HG03354 (cell line): ENCODE data around the gene MAGI1.

Source experiments
- ATAC-seq: cut with Tn5 transposase; IDR thresholded peaks from one replicate; pipeline ENCODE4 v1.9.1; 2021; ENCODE audit warnings: mild to moderate bottlenecking; ENCODE audit not compliant: unreplicated experiment, poor library complexity, severe bottlenecking

The MAGI1 gene

DNA sequence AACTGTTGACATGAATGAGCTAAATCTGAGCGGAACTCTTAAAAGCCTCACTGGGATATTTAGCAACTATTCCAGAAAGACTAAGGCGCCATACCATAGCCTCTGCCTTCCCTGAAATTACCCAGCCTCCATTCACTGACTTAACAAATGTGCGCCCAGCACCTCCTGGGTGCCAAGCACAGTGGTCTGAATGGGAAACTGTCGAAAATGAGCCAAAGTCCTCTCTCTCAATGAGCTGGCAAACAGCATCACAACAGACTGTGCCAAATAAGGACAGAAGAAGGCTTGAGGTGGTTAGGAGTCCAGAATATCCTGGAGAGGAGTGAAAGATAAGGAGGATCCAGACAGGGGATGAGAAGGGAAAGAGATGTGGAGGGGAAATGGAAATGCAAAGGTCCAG is 332.4 kb downstream of the MAGI1 start:
- ATAC-seq: no peak

- ATAC-seq: no peak
Observed at GRCh38 chr3:65703820-65704219, 334.9 kb downstream of the MAGI1 start.

DNA sequence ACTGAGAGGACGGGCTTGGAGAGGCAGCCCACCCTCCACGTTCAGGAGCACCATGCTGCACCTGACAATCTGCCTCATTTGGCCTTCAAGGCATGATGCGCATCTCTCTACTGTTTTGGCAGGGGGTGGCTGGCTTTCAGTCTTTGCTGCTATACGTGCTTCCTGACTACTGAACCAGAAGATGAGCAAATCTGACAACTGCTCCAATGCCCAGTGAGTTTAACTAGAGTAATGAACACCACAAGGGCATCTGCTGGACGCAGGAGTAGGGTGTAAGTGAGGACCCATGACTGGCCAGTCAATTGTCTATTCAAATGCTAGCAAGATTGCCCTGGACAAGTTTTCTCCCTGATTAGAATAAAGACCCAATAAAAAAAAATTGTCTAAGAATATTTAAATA is 335.7 kb downstream of the MAGI1 start:
- ATAC-seq: no peak

DNA sequence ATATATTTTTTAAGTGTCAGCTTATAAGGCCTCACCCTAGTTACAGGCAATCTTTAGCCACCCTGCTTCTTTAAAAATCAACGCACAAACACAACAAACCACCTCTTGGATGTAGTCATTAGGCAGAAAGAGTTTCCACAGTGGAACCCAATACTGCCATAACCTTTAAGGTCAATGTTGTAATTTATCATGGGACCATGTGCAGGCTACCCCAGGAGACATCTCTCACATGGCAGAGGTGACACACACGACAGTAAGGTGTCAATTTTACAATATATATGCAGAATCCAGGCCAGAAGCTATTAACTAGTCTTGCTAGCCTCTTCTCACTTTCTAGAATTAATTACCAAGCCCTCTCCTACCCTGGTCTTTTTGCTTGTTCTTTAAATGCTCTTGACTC is 336.5 kb downstream of the MAGI1 start:
- no peak for ATAC-seq

DNA sequence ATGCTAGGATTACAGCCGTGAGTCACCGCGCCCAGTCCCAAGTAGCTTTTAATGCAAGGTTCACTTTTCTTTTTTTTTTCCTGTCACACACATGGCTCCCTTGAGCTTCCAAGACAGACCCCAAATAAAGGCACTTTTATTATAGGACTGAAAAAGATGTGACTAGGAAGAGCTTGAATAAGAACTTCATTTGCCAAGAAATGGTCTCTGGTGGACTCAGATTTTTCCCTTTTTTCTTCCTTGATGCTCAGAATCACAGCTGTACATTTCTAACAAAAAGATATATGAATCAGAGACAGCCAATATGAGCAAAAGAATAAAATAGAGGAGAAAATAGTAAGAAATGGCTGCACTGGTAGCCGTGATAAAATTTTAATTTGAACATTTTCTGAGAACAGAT is 337.2 kb downstream of the MAGI1 start:
- no peak for ATAC-seq

GRCh38 chr3:65689436-65689835 is 349.3 kb downstream of the MAGI1 start:
- ATAC-seq: no peak

- ATAC-seq: no peak
Observed at GRCh38 chr3:65687741-65688140, 351.0 kb downstream of the MAGI1 start.

GRCh38 chr3:65685621-65686235 is 353.0 kb downstream of the MAGI1 start:
- ATAC-seq: no peak

DNA sequence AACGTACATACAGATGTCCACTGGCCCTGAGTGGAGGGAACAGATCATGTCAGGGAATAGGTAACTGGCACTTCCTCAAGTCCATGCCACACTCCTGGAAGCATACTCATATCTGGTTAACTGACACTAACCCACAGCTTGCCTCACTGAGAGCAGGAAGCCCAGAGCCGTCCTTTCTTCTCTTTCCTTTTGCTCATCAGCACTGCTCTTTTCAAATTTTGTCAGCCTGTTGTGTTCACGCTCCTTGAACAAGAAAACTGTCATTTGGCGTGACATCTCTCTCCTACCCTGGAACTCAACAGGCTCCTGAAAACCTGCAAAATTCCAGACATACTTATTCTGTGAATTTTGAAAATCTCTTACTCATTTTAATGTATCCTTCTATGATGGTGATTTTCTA is 360.2 kb downstream of the MAGI1 start:
- ATAC-seq: no peak

- ATAC-seq: no peak
Observed at GRCh38 chr3:65677486-65678010, 361.2 kb downstream of the MAGI1 start.

DNA sequence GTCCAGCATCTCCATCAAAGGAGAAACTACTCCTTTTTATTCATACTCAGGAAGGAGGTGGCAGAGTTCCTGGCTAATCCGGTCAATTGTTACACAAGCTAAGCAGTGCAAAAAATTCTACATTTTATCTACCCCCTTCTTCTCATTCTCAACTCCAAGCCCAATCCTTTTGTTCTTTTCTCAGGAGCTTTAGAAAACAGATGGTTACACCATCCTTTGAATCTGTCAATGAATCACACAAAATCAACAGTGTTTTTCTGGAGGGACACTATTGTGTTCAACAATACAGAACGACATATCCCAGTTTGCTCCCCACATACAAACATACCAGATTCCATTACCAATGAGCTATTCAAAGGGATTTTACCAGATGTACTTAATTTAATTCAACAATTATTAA is 362.1 kb downstream of the MAGI1 start:
- ATAC-seq: no peak

GRCh38 chr3:65675011-65675410 is 363.7 kb downstream of the MAGI1 start:
- ATAC-seq: no peak

GRCh38 chr3:65674226-65674625 is 364.5 kb downstream of the MAGI1 start:
- ATAC-seq: no peak

DNA sequence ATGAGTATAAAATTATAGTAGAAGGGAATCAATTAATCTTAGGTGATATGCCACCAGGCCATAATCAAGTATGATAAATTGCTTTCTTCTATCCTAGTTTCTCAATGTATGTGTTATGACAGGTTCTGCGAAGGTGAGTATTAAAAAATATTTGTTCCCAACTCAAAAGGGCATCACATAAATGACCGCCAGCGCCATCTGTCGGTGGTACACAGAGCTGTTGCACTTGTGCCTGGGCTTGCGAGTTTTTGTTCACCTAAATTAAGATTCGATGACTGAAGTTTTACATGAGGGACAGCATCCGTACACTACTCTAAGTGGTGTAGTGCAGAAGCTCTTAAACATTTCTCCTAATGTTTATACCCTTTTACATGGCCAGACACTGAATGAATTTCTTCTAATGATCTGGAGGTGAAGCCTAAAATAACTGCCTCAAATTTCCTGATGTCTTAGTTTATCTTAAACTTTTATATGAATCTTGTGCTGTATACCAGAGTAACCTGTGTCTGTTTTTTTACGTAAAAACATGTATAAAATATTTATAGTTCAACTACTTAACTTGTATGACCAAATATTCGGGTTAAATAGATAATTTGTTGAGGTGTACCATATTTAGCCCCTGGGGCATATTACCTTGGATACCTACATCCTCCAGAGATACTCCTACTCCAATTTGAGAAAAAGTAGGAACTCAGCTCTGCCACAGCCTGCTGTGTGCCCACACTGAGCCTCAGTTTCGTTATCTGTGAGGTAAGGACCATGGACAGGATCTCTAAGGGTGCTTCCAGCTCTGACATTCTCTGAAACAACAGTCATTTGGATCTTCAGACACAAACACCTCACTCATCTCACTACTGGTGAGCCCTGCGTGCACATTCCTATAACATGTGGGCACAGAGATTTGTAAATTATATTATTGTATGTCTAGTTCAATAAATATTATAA is 365.6 kb downstream of the MAGI1 start:
- ATAC-seq: no peak

DNA sequence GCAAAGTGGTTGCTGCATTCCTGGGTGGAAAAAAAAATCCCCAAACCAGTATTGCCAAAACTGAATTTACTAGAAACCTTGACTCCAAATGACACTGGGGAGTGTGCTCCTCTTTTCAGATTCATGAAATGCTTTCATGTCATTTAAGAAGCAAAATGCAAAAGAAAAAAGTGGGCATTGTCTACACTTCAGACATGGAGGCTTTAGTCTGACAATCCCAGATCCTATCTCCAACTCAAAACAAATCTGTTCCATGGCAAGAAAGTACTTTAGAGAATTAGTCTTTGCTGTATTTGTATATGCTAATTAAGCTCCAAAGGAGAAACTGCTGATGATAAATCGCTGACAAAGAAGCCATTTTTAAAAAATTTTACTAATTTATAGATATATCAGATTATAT is 366.7 kb downstream of the MAGI1 start:
- ATAC-seq: no peak

- no peak for ATAC-seq
Observed at GRCh38 chr3:65671004-65671403, 367.7 kb downstream of the MAGI1 start.

DNA sequence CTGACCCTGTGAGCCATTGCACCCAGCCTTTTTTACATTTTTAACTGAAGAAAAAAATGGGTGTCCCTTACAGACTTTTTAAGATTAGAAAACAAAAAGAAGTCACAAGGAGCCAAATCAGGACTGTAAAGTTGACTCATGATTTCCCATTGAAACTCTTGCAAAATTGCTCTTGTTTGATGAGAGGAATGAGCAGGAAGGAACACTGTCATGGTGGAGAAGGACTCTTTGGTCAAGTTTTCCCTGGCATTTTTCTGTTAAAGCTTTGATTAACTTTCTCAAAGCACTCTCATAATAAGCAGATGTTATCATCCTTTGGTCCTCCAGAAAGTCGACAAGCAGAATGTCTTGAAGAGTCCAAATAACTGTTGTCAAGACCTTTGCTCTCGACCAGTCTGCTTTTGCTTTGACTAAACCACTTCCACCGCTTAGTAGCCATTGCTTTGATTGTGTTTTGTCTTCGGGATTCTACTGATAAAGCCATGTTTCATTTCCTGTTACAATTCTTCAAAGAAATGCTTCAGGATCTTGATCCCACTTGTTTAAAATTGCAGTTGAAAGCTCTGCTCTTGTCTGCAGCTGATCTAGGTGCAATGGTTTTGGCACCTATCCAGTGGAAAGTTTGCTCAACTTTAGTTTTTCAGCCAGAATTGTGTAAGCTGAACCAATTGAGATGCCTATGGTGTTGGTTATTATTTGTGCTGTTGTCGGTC is 369.4 kb downstream of the MAGI1 start:
- ATAC-seq: no peak

- no peak for ATAC-seq
Observed at GRCh38 chr3:65667963-65668362, 370.8 kb downstream of the MAGI1 start.

- no peak for ATAC-seq
Observed at GRCh38 chr3:65666448-65667091, 372.1 kb downstream of the MAGI1 start.

DNA sequence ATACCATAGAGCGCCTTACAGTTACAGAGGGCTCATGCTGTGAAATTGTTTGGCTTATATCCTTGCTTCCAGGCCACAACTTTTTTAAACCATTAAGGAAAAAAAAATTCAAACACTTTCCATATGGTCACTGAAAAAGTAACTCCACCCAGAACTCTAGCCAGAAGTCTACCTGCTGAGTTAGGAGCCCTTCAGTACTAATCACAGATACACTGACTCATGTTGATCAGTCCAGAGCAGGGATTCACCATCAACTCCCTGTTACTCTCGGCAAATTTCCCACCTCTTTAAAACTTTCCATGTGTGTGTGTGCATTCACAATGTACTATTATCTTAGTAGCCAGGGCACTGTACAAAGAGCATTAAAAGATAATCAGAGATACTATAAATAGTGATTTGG is 372.8 kb downstream of the MAGI1 start:
- no peak for ATAC-seq
